IMR-90 (cell line): ENCODE results near the gene MPPED2. TPM values are rescaled to one million over a fixed set of nuclear protein-coding genes. Genes with fewer than 3 reads are reported as not detected.

Experiments
- ATAC-seq: fragments of 200-7000 bp; cut with Tn5 transposase; 2 replicates; pipeline ENCODE4 v1.9.1; 2020; ENCODE audit warnings: low read depth, mild to moderate bottlenecking, moderate library complexity
- BruUV-seq: library from RNA; stranded (reverse); fragments of 400-500 nt; replicated peaks from 2 replicates; lab custom pipeline; 2021; lab: Mats Ljungman, UMichigan
- CTCF ChIA-PET: fragments of 300-600 bp; formaldehyde crosslinking; extraction: SDS; loops from one replicate; lab custom pipeline; 2021; ENCODE audit warnings: antibody characterized with exemption; lab: Yijun Ruan, JAX
- POLR2A ChIA-PET: fragments of 300-600 bp; sonication (Branson Sonifier 250); formaldehyde crosslinking; loops from one replicate; lab custom pipeline; 2022; ENCODE audit warnings: antibody characterized with exemption; ENCODE audit not compliant: unreplicated experiment; lab: Charles Lee
- DNase-seq: peaks from one replicate; pipeline ENCODE4 v3.0.0; 2013
- H2AFZ ChIP-seq: replicated peaks from 2 replicates; pipeline ENCODE3; 2013; ENCODE audit warnings: low read length, mild to moderate bottlenecking; ENCODE audit not compliant: poor library complexity
- H2AK5ac ChIP-seq: 2 replicates; pipeline ENCODE4 v1.6.1; 2013; ENCODE audit warnings: low read depth, low read length, inconsistent platforms
- H2AK9ac ChIP-seq: replicated peaks from 2 replicates; pipeline ENCODE3; 2013; ENCODE audit warnings: mild to moderate bottlenecking, low read depth, low read length, moderate library complexity; ENCODE audit not compliant: poor library complexity
- H2BK120ac ChIP-seq: 2 replicates; pipeline ENCODE4 v1.6.1; 2013; ENCODE audit warnings: low read depth, low read length, inconsistent platforms
- H2BK15ac ChIP-seq: 3 replicates; pipeline ENCODE4 v1.6.1; 2013; ENCODE audit warnings: low read depth, low read length, inconsistent platforms
- H2BK20ac ChIP-seq: 2 replicates; pipeline ENCODE4 v1.6.1; 2013; ENCODE audit warnings: low read depth, mild to moderate bottlenecking, inconsistent platforms, low read length, moderate library complexity
- H2BK5ac ChIP-seq: 2 replicates; pipeline ENCODE4 v1.6.1; 2013; ENCODE audit warnings: mild to moderate bottlenecking, low read depth, low read length, inconsistent platforms; ENCODE audit not compliant: poor library complexity, severe bottlenecking
- H3K14ac ChIP-seq: replicated peaks from 2 replicates; pipeline ENCODE4 v1.6.1; 2013; ENCODE audit warnings: low read depth, low read length, inconsistent platforms
- H3K18ac ChIP-seq: 2 replicates; pipeline ENCODE4 v1.6.1; 2013; ENCODE audit warnings: low read depth, low read length, control low read depth
- H3K23ac ChIP-seq: 2 replicates; pipeline ENCODE4 v1.6.1; 2013; ENCODE audit warnings: low read depth, low read length, inconsistent platforms
- H3K27ac ChIP-seq: 2 replicates; pipeline ENCODE4 v1.5.1; 2013; ENCODE audit warnings: mild to moderate bottlenecking, control low read depth, low read length; ENCODE audit not compliant: insufficient read depth
- H3K27me3 ChIP-seq: 2 replicates; pipeline ENCODE4 v1.6.1; 2013; ENCODE audit warnings: low read length; ENCODE audit not compliant: control insufficient read depth, insufficient read depth
- H3K36me3 ChIP-seq: 2 replicates; pipeline ENCODE4 v1.6.1; 2013; ENCODE audit warnings: low read length, mixed read lengths; ENCODE audit not compliant: control insufficient read depth, insufficient read depth
- H3K4ac ChIP-seq: 2 replicates; pipeline ENCODE4 v1.6.1; 2013; ENCODE audit warnings: low read depth, low read length, inconsistent platforms
- H3K4me1 ChIP-seq: 2 replicates; pipeline ENCODE4 v1.6.1; 2013; ENCODE audit warnings: low read length, mixed read lengths; ENCODE audit not compliant: control insufficient read depth, insufficient read depth
- H3K4me2 ChIP-seq: 2 replicates; pipeline ENCODE4 v1.6.1; 2013; ENCODE audit warnings: low read depth, mild to moderate bottlenecking, control low read depth, low read length, moderate library complexity
- H3K4me3 ChIP-seq: 2 replicates; pipeline ENCODE4 v1.5.1; 2013; ENCODE audit warnings: low read depth, mild to moderate bottlenecking, control low read depth, low read length, moderate library complexity; ENCODE audit not compliant: insufficient read depth
- H3K56ac ChIP-seq: 2 replicates; pipeline ENCODE4 v1.6.1; 2013; ENCODE audit warnings: low read length, inconsistent platforms; ENCODE audit not compliant: insufficient read depth; ENCODE audit errors: extremely low read depth
- H3K79me1 ChIP-seq, 2 experiments: 2 replicates each; pipeline ENCODE4 v1.6.1; 2013; ENCODE audit warnings: low read length in 2 of 2, inconsistent platforms in 1 of 2, low read depth in 1 of 2
- H3K9ac ChIP-seq: 2 replicates; pipeline ENCODE4 v1.6.1; 2013; ENCODE audit warnings: low read depth, low read length, control low read depth
- H3K9me1 ChIP-seq: 2 replicates; pipeline ENCODE4 v1.6.1; 2013; ENCODE audit warnings: low read length, inconsistent platforms; ENCODE audit not compliant: insufficient read depth
- H3K9me3 ChIP-seq: 2 replicates; pipeline ENCODE4 v1.6.1; 2013; ENCODE audit warnings: low read length; ENCODE audit not compliant: control insufficient read depth, insufficient read depth
- H4K20me1 ChIP-seq: 2 replicates; pipeline ENCODE4 v1.6.1; 2013; ENCODE audit warnings: low read length, inconsistent platforms; ENCODE audit not compliant: insufficient read depth
- H4K5ac ChIP-seq: 2 replicates; pipeline ENCODE4 v1.6.1; 2013; ENCODE audit warnings: mild to moderate bottlenecking, low read depth, low read length, control low read depth
- H4K8ac ChIP-seq, 2 experiments: 2 replicates each; pipeline ENCODE4 v1.6.1; 2013; ENCODE audit warnings: low read depth in 2 of 2, low read length in 2 of 2, control low read depth in 1 of 2, inconsistent platforms in 1 of 2
- H4K91ac ChIP-seq: 2 replicates; pipeline ENCODE4 v1.6.1; 2013; ENCODE audit warnings: low read depth, low read length, inconsistent platforms; ENCODE audit not compliant: insufficient read depth
- BHLHE40 ChIP-seq: fragments of 150-350 bp; IDR thresholded peaks from 2 replicates; pipeline ENCODE4 v1.6.1; 2016; ENCODE audit warnings: mild to moderate bottlenecking, low read depth, low read length
- CEBPB ChIP-seq: IDR thresholded peaks from 2 replicates; pipeline ENCODE4 v1.6.1; 2012; ENCODE audit warnings: low read depth, low read length, improper control_type of control experiment
- CHD1 ChIP-seq: IDR thresholded peaks from 2 replicates; pipeline ENCODE4 v1.6.1; 2012; ENCODE audit warnings: low read depth, low read length, improper control_type of control experiment
- MAFK ChIP-seq: IDR thresholded peaks from 2 replicates; pipeline ENCODE4 v1.6.1; 2012; ENCODE audit warnings: low read depth, low read length, improper control_type of control experiment
- MXI1 ChIP-seq: IDR thresholded peaks from 2 replicates; pipeline ENCODE4 v1.6.1; 2012; ENCODE audit warnings: low read depth, mild to moderate bottlenecking, low read length, moderate library complexity, borderline replicate concordance
- POLR2A ChIP-seq: IDR thresholded peaks from 2 replicates; pipeline ENCODE4 v1.6.1; 2012; ENCODE audit warnings: mild to moderate bottlenecking, low read depth, low read length
- RAD21 ChIP-seq: IDR thresholded peaks from 2 replicates; pipeline ENCODE4 v1.6.1; 2012; ENCODE audit warnings: low read length, improper control_type of control experiment
- RCOR1 ChIP-seq: IDR thresholded peaks from 2 replicates; pipeline ENCODE4 v1.6.1; 2012; ENCODE audit warnings: mild to moderate bottlenecking, low read length, improper control_type of control experiment; ENCODE audit not compliant: insufficient replicate concordance
- RFX5 ChIP-seq: IDR thresholded peaks from 2 replicates; pipeline ENCODE4 v1.8.0; 2012; ENCODE audit warnings: low read depth, mild to moderate bottlenecking, low read length, moderate library complexity
- WGBS, 2 experiments: methylation state at CpG; one replicate each; pipeline versions ENCODE4 v1.1.5 to v1.1.7; 2013; ENCODE audit warnings: missing lambda C conversion rate in 2 of 2; ENCODE audit not compliant: insufficient read length in 1 of 2; ENCODE audit errors: extremely low coverage in 2 of 2; 5-methylcytosine and 5-hydroxymethylcytosine counted together
- dilution Hi-C: fragments of 300-500 bp; cut with HindIII; formaldehyde crosslinking; loops from one replicate; pipeline ENCODE4 v1.14.3; 2018; ENCODE audit warnings: low sequenced_read_pairs; ENCODE audit not compliant: unreplicated experiment
- in situ Hi-C: fragments of 300-500 bp; cut with MboI; formaldehyde crosslinking; loops from 3 replicates; pipeline ENCODE4 v1.14.3; 2019; ENCODE audit warnings: low sequenced_read_pairs, inconsistent platforms, mixed read lengths
- intact Hi-C: fragments of 100-400 bp; cut with micrococcal nuclease; formaldehyde crosslinking; loops from 2 replicates; pipeline ENCODE4 v1.10.0; 2022
- polyA plus RNA-seq, 3 experiments: library from polyadenylated mRNA; depleted of rRNA; stranded (reverse); fragments of >200 nt; gene quantifications; 2 replicates each; pipeline ENCODE4 v1.2.3, GENCODE V29; 2012; ENCODE audit warnings: low replicate concordance in 1 of 3
- total RNA-seq: library from RNA; depleted of rRNA; stranded (reverse); fragments of >200 nt; gene quantifications from 2 replicates; pipeline ENCODE4 v1.2.3, GENCODE V29; 2012
- TF ChIP-seq, protein P1 (sequence below): fragments of 150-350 bp; IDR thresholded peaks from 2 replicates; pipeline ENCODE4 v1.6.1; 2016; ENCODE audit warnings: low read depth, mild to moderate bottlenecking, low read length, moderate library complexity, borderline replicate concordance
- TF ChIP-seq, protein P2 (sequence below): fragments of 150-350 bp; IDR thresholded peaks from 2 replicates; pipeline ENCODE4 v1.6.1; 2017; ENCODE audit warnings: mild to moderate bottlenecking, antibody characterized with exemption, low read length, low read depth
- TF ChIP-seq, protein P3 (sequence below): conservative IDR thresholded peaks from 2 replicates; pipeline ENCODE4 v1.5.1; 2012; ENCODE audit warnings: mild to moderate bottlenecking, low read depth, low read length, improper control_type of control experiment

Gene MPPED2
- total and polyA plus RNA-seq, 2 of the 4 experiments (the other 2 are of a cell fraction), result 0.10 TPM; not detected in 1

DNA sequence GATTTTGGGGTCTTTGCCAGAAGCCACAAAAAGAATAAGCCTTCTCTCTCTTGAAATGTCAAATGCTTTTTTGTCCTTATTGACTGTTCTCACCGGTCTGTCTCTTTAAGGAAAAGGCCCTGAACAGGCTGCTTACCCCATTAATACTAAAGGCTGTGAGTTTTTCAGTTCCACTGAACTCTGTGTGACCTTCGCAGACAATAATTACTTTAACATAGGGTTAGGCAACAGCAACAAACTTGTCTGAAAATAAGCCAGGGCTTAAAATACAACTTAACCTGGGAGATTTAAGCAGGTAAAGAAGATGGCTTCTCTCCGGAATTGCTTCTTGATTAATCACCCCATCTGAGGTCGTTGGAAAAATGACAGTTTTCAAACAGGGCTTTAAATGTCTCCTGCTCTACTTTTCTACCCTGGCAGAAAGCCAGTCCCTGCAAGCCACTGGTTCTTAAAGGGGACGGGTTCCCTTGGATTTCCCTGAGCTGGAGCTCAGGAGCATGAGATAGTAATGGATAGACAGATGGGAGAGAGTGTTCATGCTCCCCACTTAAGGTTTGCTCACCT, 193.8 kb downstream of the MPPED2 start:
- Histone ChIP-seq H4K20me1 (no peaks in the 10 kb centered on the region), H3K14ac (no peak overlapping the region), H2BK5ac (no peak overlapping the region), H3K23ac (no peak overlapping the region), H2BK120ac (no peak overlapping the region), H3K18ac (no peak overlapping the region), H2BK20ac (no peak overlapping the region), H3K36me3 (no peaks in the 10 kb centered on the region), H3K9me1 (no peaks in the 10 kb centered on the region), H3K27me3 (no peaks in the 10 kb centered on the region), H3K9ac (no peak overlapping the region), H4K91ac (no peak overlapping the region), H2AK5ac (no peak overlapping the region), H3K4me1 (no peaks in the 10 kb centered on the region), H4K5ac (no peak overlapping the region), H4K8ac (no peak overlapping the region), H3K9me3 (no peaks in the 10 kb centered on the region), H3K79me1 (no peaks in the 10 kb centered on the region), H3K4me2 (no peak overlapping the region), H3K4ac (no peak overlapping the region), H2AFZ (no peak overlapping the region), H2BK15ac (no peak overlapping the region), H3K27ac (no peak overlapping the region), H3K4me3 (no peak overlapping the region), H2AK9ac (no peak overlapping the region), H3K56ac (no peak overlapping the region)
- TF ChIP-seq, protein P1, sequence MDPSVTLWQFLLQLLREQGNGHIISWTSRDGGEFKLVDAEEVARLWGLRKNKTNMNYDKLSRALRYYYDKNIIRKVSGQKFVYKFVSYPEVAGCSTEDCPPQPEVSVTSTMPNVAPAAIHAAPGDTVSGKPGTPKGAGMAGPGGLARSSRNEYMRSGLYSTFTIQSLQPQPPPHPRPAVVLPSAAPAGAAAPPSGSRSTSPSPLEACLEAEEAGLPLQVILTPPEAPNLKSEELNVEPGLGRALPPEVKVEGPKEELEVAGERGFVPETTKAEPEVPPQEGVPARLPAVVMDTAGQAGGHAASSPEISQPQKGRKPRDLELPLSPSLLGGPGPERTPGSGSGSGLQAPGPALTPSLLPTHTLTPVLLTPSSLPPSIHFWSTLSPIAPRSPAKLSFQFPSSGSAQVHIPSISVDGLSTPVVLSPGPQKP, result no peak
- TF ChIP-seq MAFK (no peak), POLR2A (no peak), RCOR1 (no peak), CHD1 (no peak), RFX5 (no peak), RAD21 (no peak), CEBPB (no peak), MXI1 (no peak), BHLHE40 (no peak)
- TF ChIP-seq, protein P2, sequence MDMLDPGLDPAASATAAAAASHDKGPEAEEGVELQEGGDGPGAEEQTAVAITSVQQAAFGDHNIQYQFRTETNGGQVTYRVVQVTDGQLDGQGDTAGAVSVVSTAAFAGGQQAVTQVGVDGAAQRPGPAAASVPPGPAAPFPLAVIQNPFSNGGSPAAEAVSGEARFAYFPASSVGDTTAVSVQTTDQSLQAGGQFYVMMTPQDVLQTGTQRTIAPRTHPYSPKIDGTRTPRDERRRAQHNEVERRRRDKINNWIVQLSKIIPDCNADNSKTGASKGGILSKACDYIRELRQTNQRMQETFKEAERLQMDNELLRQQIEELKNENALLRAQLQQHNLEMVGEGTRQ, result no peak
- TF ChIP-seq, protein P3, sequence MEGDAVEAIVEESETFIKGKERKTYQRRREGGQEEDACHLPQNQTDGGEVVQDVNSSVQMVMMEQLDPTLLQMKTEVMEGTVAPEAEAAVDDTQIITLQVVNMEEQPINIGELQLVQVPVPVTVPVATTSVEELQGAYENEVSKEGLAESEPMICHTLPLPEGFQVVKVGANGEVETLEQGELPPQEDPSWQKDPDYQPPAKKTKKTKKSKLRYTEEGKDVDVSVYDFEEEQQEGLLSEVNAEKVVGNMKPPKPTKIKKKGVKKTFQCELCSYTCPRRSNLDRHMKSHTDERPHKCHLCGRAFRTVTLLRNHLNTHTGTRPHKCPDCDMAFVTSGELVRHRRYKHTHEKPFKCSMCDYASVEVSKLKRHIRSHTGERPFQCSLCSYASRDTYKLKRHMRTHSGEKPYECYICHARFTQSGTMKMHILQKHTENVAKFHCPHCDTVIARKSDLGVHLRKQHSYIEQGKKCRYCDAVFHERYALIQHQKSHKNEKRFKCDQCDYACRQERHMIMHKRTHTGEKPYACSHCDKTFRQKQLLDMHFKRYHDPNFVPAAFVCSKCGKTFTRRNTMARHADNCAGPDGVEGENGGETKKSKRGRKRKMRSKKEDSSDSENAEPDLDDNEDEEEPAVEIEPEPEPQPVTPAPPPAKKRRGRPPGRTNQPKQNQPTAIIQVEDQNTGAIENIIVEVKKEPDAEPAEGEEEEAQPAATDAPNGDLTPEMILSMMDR, result no peak
- ATAC-seq, result no peak
- BruUV-seq, result no TSS peak
- in situ Hi-C loops, result no loop called here
- dilution Hi-C loops, result no loop called here
- ChIA-PET CTCF (no interaction called here), POLR2A (no interaction called here)
- no peak for DNase-seq
- WGBS, 2 experiments, result no CpG with 5 or more reads among the region's 5 CpGs
- intact Hi-C loops, result no loop called here
